WTC11 (cell line): ENCODE data around the gene DUS1L. TPM values are rescaled to one million over a fixed set of nuclear protein-coding genes. Genes with fewer than 3 reads are reported as not detected.

Source experiments
- ATAC-seq: fragments of 200-7000 bp; cut with Tn5 transposase; 2 replicates; pipeline ENCODE4 v1.10.0; 2021; ENCODE audit warnings: mild to moderate bottlenecking, moderate library complexity
- CTCF ChIA-PET: fragments of 300-600 bp; sonication (Branson Sonifier 250); formaldehyde crosslinking; loops from one replicate; lab custom pipeline; 2021; ENCODE audit warnings: antibody characterized with exemption; lab: Charles Lee
- POLR2A ChIA-PET: fragments of 350-600 bp; sonication (Branson Sonifier 250); formaldehyde crosslinking; loops from one replicate; lab custom pipeline; 2021; ENCODE audit warnings: antibody characterized with exemption; lab: Charles Lee
- DNase-seq: peaks from one replicate; pipeline ENCODE4 v3.0.0; 2021; ENCODE audit warnings: low spot score
- H3K27ac Mint-ChIP-seq: 2 replicates; pipeline ENCODE4 v1.8.0; 2021; ENCODE audit warnings: mixed read lengths
- H3K27me3 Mint-ChIP-seq: 2 replicates; pipeline ENCODE4 v1.8.0; 2021; ENCODE audit warnings: low read depth, mild to moderate bottlenecking, moderate library complexity, mixed read lengths
- H3K36me3 Mint-ChIP-seq: 2 replicates; pipeline ENCODE4 v1.8.0; 2021; ENCODE audit warnings: mixed read lengths
- H3K4me1 Mint-ChIP-seq: 2 replicates; pipeline ENCODE4 v1.8.0; 2022; ENCODE audit warnings: mixed read lengths
- H3K4me3 Mint-ChIP-seq: 2 replicates; pipeline ENCODE4 v1.8.0; 2021; ENCODE audit warnings: mild to moderate bottlenecking, moderate library complexity, mixed read lengths
- H3K9me3 Mint-ChIP-seq: 2 replicates; pipeline ENCODE4 v1.8.0; 2021; ENCODE audit warnings: mixed read lengths
- EMX1 ChIP-seq: fragments of 250-450 bp; sonication (Bioruptor Pico); IDR thresholded peaks from 2 replicates; pipeline ENCODE4 v1.8.0; 2021; ENCODE audit warnings: mild to moderate bottlenecking
- ETV6 ChIP-seq: sonication (generic); formaldehyde crosslinking; IDR thresholded peaks from 2 replicates; pipeline ENCODE4 v1.8.1; 2022; ENCODE audit warnings: mild to moderate bottlenecking, missing genetic modification reagents
- FOXP1 ChIP-seq: sonication (generic); formaldehyde crosslinking; IDR thresholded peaks from 2 replicates; pipeline ENCODE4 v1.8.0; 2022; ENCODE audit warnings: missing genetic modification reagents, mild to moderate bottlenecking, moderate library complexity, borderline replicate concordance
- IRF1 ChIP-seq: sonication (generic); formaldehyde crosslinking; IDR thresholded peaks from 2 replicates; pipeline ENCODE4 v1.8.0; 2023; ENCODE audit warnings: missing genetic modification reagents
- KAT7 ChIP-seq: sonication (generic); formaldehyde crosslinking; IDR thresholded peaks from 2 replicates; pipeline ENCODE4 v1.8.1; 2023; ENCODE audit warnings: missing genetic modification reagents, mild to moderate bottlenecking, borderline replicate concordance
- RELA ChIP-seq: sonication (generic); formaldehyde crosslinking; IDR thresholded peaks from 2 replicates; pipeline ENCODE4 v1.8.1; 2022; ENCODE audit warnings: missing genetic modification reagents, mild to moderate bottlenecking, borderline replicate concordance
- SMAD3 ChIP-seq: sonication (generic); formaldehyde crosslinking; IDR thresholded peaks from 2 replicates; pipeline ENCODE4 v1.8.0; 2022; ENCODE audit warnings: missing genetic modification reagents, mild to moderate bottlenecking, borderline replicate concordance
- SOX15 ChIP-seq: fragments of 250-450 bp; sonication (Bioruptor Pico); IDR thresholded peaks from 2 replicates; pipeline ENCODE4 v1.9.0; 2021; ENCODE audit warnings: mild to moderate bottlenecking
- USF1 ChIP-seq: sonication (generic); formaldehyde crosslinking; IDR thresholded peaks from 2 replicates; pipeline ENCODE4 v1.8.0; 2022; ENCODE audit warnings: mild to moderate bottlenecking, missing genetic modification reagents
- ZNF232 ChIP-seq: sonication (generic); formaldehyde crosslinking; IDR thresholded peaks from 2 replicates; pipeline ENCODE4 v1.8.0; 2022; ENCODE audit warnings: mild to moderate bottlenecking, missing genetic modification reagents
- ZNF281 ChIP-seq: sonication (generic); formaldehyde crosslinking; IDR thresholded peaks from 2 replicates; pipeline ENCODE4 v1.8.0; 2023; ENCODE audit warnings: mild to moderate bottlenecking, missing genetic modification reagents
- total RNA-seq: library from RNA; stranded (reverse); gene quantifications from 3 replicates; pipeline ENCODE4 v1.2.3, GENCODE V29; 2021
- TF ChIP-seq, protein P1 (sequence below): sonication (generic); formaldehyde crosslinking; IDR thresholded peaks from 2 replicates; pipeline ENCODE4 v1.8.1; 2023; ENCODE audit warnings: mild to moderate bottlenecking, moderate library complexity, missing genetic modification reagents
- TF ChIP-seq, protein P2 (sequence below): sonication (generic); formaldehyde crosslinking; IDR thresholded peaks from 2 replicates; pipeline ENCODE4 v1.8.0; 2022; ENCODE audit warnings: mild to moderate bottlenecking, missing genetic modification reagents
- TF ChIP-seq, protein P3 (sequence below): sonication (generic); formaldehyde crosslinking; IDR thresholded peaks from 2 replicates; pipeline ENCODE4 v1.8.0; 2023; ENCODE audit warnings: missing genetic modification reagents, mild to moderate bottlenecking, borderline replicate concordance

The DUS1L gene
- total RNA-seq, 1 experiment from 2014 or later, result 120 TPM

DNA sequence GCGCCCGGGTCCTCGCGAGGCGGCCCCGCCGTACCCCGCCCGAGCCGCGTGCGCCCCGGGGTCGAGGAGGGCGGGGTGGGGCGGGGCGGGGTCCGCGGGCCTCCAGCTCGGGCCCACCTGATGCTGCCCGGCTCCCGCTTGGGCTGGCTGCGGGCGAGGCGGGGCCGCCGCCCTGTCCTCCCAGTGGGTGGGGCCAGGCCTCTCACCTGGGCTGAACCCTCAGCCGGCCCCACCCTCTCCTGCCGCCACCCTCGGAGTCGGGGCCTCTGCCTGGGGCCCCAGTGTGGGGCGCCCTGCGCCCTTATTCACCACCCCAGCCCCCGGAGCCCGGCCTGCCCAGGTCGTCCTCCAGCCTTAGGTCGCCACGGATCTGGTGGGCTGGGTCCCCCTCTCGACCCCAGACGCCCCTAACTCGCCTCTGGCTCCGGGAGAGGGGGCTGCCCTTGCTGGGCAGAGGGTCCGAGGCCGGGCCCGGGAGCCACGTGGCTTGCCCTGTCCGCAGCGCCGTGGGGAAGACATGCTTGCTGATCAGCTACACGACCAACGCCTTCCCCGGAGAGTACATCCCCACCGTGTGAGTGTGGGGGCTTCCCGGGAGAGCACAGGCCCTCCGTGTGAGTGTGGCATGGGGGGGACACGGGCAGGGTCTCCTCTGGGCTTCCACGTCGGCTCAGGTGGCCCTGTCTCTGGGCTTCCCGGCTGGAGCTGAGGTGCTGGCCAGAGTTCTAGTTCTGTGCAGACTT is 33.5 kb downstream of the DUS1L start:
- POLR2A ChIA-PET, result interaction anchor here (0.8 to 0.9 kb wide), 2 partner anchors 12 to 50 kb away, joined by 3 read pairs; no protein-coding TSS in a partner anchor
- peak; percentile 78 for DNase-seq
- CTCF ChIA-PET, result interaction anchor here (1.0 to 5.7 kb wide), 8 partner anchors 12 to 162 kb away, joined by 4 to 119 read pairs (median 20); partner anchors contain the start of genes CENPX, FASN, LRRC45 and MAFG
- TF ChIP-seq, protein P1, sequence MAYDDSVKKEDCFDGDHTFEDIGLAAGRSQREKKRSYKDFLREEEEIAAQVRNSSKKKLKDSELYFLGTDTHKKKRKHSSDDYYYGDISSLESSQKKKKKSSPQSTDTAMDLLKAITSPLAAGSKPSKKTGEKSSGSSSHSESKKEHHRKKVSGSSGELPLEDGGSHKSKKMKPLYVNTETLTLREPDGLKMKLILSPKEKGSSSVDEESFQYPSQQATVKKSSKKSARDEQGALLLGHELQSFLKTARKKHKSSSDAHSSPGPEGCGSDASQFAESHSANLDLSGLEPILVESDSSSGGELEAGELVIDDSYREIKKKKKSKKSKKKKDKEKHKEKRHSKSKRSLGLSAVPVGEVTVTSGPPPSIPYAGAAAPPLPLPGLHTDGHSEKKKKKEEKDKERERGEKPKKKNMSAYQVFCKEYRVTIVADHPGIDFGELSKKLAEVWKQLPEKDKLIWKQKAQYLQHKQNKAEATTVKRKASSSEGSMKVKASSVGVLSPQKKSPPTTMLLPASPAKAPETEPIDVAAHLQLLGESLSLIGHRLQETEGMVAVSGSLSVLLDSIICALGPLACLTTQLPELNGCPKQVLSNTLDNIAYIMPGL (CRISPR knock-in tag), result 0 out of 2 replicates have a peak, but pooled peaks have one; percentile 56
- TF ChIP-seq, protein P2, sequence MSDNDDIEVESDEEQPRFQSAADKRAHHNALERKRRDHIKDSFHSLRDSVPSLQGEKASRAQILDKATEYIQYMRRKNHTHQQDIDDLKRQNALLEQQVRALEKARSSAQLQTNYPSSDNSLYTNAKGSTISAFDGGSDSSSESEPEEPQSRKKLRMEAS (CRISPR knock-in tag), result peak; percentile 82
- TF ChIP-seq FOXP1 (CRISPR knock-in tag), result peak; percentile 68; the same call in 1 of the 2 replicates
- TF ChIP-seq SOX15 (CRISPR knock-in tag), result no peak
- no peak for TF ChIP-seq SMAD3 (CRISPR knock-in tag)
- TF ChIP-seq ZNF232 (CRISPR knock-in tag), result no peak
- peak; percentile 31; the same call in 1 of the 2 replicates for TF ChIP-seq USF1 (CRISPR knock-in tag)
- peak; percentile 43; the same call in 1 of the 2 replicates for TF ChIP-seq RELA (CRISPR knock-in tag)
- Mint-ChIP-seq H3K4me3 (peak overlapping the region; percentile 65), H3K27ac (no peak overlapping the region), H3K27me3 (no peaks in the 10 kb centered on the region), H3K36me3 (0 out of 2 replicates have a peak, but pooled peaks cover 6% of the 10 kb centered on the region), H3K4me1 (peaks cover 16% of the 10 kb centered on the region), H3K9me3 (no peaks in the 10 kb centered on the region)
- ATAC-seq, result peak; percentile 66

GRCh38 chr17:82031303-82031884 is 34.2 kb downstream of the DUS1L start, which contains the start of gene RAC3:
Gene RAC3, plus strand, starts transcription at chr17:82031678. Its CDS starts 84 bp downstream, at chr17:82031762.
- no peaks in the 10 kb centered on the region for H3K9me3 Mint-ChIP-seq
- 0 out of 2 replicates have a peak, but pooled peaks have one; percentile 0 for TF ChIP-seq ETV6 (CRISPR knock-in tag)
- no peak; the same call in 1 of the 2 replicates for TF ChIP-seq KAT7 (CRISPR knock-in tag)
- TF ChIP-seq IRF1 (CRISPR knock-in tag), result no peak
- no peak within 1 kb of the TSS for H3K27ac Mint-ChIP-seq
- 0 out of 2 replicates have a peak, but pooled peaks cover 6% of the 10 kb centered on the region for H3K36me3 Mint-ChIP-seq
- H3K27me3 Mint-ChIP-seq, result no peaks in the 10 kb centered on the region
- peaks cover 14% of the 10 kb centered on the region for H3K4me1 Mint-ChIP-seq
- peak within 1 kb of the TSS; percentile 73 for H3K4me3 Mint-ChIP-seq
- POLR2A ChIA-PET, result interaction anchor here (0.8 to 1.1 kb wide), 3 partner anchors 8 to 28 kb away, joined by 3 to 5 read pairs (median 4); partner anchors contain the start of genes CENPX and LRRC45
- CTCF ChIA-PET, result interaction anchor here (0.9 to 5.7 kb wide), 22 partner anchors 12 to 269 kb away, joined by 4 to 119 read pairs (median 13); partner anchors contain the start of genes CENPX, FASN, GPS1 and LRRC45
- DNase-seq, result peak; percentile 56
- peak; percentile 47 for ATAC-seq

DNA sequence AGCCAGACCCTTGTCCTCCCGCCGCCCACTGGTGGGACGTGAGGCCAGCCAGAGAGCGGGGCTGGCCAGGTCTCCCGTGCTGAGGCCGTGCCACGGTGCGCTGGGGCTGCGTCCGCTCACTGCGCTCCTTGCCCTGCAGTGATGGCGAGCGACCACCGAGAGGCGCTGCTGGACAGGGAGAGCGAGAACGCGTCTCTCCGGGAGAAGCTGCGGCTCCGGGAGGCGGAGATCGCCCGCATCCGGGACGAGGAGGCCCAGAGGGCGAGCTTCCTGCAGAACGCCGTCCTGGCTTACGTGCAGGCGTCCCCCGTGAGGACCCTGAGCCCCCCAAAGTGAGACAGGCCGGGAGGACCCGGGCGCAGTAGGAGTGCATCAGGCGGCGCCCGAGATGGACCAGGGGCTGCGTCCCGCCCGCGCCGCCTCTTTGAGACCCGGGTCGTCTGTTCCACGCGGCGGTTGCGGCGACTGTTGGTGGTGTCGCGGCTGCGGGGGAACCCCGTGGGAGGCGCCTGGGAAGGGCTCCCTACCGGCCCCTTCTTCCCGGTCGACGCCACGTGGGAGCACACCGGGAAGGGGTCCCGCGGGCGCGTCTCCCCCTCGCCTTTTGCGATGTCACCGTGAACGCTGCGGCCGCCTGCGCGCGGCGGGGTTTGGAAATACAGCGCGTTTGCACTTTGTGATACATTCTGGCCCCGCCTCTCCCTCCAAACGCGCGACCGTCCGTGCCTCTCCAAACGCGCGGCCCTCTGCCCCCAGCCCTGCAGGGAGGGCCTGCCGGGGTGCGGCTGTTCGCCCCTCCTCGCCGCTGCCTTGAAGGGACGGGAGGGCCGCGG is 34.9 kb downstream of the DUS1L start:
- Mint-ChIP-seq H3K9me3 (no peaks in the 10 kb centered on the region), H3K4me1 (peaks cover 14% of the 10 kb centered on the region), H3K36me3 (0 out of 2 replicates have a peak, but pooled peaks cover 6% of the 10 kb centered on the region), H3K4me3 (peak overlapping the region; percentile 73), H3K27me3 (no peaks in the 10 kb centered on the region), H3K27ac (no peak overlapping the region)
- peak; percentile 50 for ATAC-seq
- DNase-seq, result peak; percentile 91
- ChIA-PET CTCF (interaction anchor here (0.6 to 5.7 kb wide), 72 partner anchors 9 to 364 kb away, joined by 3 to 119 read pairs (median 5); partner anchors contain the start of genes ASPSCR1, CCDC137, CCDC57 and CENPX), POLR2A (interaction anchor here (0.5 to 1.1 kb wide), 9 partner anchors 7 to 317 kb away, joined by 3 to 6 read pairs (median 3); partner anchors contain the start of genes CENPX and LRRC45)
- TF ChIP-seq EMX1 (CRISPR knock-in tag) (0 out of 2 replicates have a peak, but pooled peaks have one; percentile 23), ETV6 (CRISPR knock-in tag) (0 out of 2 replicates have a peak, but pooled peaks have one; percentile 17), ZNF281 (CRISPR knock-in tag) (no peak)
- TF ChIP-seq, protein P3, sequence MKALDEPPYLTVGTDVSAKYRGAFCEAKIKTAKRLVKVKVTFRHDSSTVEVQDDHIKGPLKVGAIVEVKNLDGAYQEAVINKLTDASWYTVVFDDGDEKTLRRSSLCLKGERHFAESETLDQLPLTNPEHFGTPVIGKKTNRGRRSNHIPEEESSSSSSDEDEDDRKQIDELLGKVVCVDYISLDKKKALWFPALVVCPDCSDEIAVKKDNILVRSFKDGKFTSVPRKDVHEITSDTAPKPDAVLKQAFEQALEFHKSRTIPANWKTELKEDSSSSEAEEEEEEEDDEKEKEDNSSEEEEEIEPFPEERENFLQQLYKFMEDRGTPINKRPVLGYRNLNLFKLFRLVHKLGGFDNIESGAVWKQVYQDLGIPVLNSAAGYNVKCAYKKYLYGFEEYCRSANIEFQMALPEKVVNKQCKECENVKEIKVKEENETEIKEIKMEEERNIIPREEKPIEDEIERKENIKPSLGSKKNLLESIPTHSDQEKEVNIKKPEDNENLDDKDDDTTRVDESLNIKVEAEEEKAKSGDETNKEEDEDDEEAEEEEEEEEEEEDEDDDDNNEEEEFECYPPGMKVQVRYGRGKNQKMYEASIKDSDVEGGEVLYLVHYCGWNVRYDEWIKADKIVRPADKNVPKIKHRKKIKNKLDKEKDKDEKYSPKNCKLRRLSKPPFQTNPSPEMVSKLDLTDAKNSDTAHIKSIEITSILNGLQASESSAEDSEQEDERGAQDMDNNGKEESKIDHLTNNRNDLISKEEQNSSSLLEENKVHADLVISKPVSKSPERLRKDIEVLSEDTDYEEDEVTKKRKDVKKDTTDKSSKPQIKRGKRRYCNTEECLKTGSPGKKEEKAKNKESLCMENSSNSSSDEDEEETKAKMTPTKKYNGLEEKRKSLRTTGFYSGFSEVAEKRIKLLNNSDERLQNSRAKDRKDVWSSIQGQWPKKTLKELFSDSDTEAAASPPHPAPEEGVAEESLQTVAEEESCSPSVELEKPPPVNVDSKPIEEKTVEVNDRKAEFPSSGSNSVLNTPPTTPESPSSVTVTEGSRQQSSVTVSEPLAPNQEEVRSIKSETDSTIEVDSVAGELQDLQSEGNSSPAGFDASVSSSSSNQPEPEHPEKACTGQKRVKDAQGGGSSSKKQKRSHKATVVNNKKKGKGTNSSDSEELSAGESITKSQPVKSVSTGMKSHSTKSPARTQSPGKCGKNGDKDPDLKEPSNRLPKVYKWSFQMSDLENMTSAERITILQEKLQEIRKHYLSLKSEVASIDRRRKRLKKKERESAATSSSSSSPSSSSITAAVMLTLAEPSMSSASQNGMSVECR, result 0 out of 2 replicates have a peak, but pooled peaks have one; percentile 32
